NCI-H2081 (cell line): ENCODE results near the gene NSRP1.
"Not testable (repeated sequence)": the region's sequence is repeated elsewhere in the genome, so short reads cannot be mapped to it uniquely, and the experiment has no call there.

Experiments
- DNase-seq, 2 experiments: peaks; one replicate each; lab custom pipeline; 2025; lab: John Stamatoyannopoulos, UW

The NSRP1 gene, protein sequence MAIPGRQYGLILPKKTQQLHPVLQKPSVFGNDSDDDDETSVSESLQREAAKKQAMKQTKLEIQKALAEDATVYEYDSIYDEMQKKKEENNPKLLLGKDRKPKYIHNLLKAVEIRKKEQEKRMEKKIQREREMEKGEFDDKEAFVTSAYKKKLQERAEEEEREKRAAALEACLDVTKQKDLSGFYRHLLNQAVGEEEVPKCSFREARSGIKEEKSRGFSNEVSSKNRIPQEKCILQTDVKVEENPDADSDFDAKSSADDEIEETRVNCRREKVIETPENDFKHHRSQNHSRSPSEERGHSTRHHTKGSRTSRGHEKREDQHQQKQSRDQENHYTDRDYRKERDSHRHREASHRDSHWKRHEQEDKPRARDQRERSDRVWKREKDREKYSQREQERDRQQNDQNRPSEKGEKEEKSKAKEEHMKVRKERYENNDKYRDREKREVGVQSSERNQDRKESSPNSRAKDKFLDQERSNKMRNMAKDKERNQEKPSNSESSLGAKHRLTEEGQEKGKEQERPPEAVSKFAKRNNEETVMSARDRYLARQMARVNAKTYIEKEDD

DNA sequence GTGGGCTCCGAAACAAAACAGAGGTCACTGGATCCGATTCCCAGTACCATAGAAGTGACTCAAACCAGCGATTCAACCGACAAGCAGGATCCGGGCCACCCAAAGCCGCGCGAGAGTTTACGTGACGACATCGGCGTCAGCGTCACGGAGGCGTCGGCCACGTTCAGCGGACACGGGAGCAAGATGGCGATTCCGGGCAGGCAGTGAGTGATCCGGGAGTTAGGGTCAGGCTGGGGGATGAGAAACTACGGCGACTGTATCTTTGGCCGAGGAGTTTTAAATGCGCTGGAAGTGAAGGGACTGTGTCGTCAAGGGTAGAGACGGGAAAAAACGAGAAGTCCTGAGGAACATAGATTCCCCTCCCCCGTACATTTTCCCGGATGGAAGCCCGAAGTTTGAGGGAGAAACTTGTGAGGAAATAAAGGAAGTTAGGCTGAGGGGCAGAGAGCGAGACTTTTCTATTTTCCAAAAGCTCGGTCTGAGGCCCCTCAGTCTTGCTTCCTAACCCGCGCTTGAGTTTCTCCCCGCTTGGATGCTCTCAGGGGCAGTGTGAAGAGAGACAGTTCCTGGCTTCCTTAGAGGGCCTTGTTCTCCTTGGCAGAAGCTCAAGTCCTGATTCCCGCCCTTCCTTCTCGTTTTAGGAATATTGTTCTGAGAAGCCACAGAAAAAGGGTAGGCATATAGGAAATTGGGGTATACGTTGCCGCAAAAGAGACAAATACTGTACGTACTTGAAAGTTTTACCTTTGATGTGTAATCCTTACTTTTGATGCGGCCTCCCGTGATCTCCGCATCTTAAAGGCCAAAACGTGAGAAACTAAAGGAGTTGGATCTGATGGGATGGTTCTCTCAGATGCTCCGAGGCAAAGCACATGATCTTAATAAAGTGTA, at the start of gene NSRP1:
Gene NSRP1 (plus strand): TSS at position 156 of the 891 bp plus-strand sequence. CDS start 28 bp downstream, at position 184.
- DNase-seq, result peak; percentile 83 to 91

DNA sequence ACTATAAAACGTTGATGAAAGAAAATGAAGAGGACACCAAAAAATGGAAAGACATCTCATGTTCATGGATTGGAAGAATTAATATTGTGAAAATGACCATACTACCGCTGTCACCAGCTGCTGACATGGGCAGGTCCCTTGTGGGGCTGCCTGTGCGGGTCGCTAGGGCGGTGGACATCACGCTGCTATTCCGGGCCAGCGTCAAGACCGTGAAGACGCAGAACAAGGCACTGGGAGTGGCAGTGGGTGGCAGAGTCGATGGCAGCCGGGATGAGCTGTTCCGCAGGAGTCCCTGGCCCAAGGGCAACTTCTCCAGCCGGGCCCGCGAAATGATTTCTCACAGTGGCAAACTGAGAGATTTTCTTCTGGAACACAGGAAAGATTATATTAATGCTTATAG, 48.2 kb upstream of the NSRP1 start:
- no peak for DNase-seq

DNA sequence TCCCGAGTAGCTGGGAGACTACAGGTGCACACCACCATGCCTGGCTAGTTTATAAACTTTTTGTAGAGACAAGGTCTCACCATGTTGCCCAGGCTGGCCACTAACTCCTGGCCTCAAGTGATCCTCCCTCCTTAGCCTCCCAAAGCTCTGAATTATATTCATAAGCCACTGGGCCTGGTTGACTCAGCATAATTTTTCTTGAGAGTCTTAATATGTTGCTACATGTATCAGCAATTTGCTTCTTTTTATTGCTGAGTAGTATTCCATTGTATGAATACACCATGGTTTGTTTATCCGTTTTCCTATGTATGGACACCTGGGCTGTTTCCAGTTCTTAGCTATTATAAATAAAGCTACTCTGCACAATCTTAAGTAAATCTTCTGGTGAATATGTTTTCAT, 42.4 kb upstream of the NSRP1 start:
- no peak for DNase-seq

DNA sequence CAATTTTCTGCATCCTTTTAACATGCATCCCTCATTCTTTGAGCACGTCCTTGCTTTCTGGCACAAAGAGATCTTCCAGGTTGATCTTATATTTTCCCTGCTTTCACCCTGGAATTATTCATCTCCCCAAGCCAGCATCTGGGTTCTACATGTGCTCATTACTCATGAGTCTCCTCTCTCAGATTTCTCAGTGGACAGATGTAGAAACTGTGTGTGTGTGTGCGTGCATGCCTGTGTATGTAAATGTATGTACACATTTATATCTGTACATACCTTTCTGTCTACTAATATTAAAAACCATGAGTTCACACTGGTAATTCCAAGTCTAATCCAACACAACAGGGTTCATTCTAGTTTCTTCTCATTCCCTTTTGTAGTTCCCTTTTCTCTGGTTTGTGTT, 41.9 kb upstream of the NSRP1 start:
- no peak for DNase-seq

DNA sequence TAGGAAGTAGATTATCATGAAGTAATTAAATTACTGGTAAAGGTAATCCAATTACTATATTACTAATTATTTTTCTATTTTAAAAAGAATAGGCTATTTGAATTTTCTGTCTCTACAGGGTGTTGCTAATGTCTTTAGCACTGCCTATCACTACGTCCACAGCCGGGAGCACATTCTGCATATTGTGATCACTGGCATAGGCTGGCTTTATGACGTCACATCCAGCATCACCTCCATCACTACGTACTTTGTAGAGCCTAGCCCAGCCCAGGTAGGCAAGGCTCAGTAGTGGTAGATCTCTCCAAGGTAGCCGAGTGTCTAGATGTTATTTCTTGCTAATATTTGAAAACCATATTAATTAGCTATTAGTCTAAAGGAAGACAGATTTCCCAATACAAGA, 33.8 kb upstream of the NSRP1 start:
- no peak for DNase-seq

DNA sequence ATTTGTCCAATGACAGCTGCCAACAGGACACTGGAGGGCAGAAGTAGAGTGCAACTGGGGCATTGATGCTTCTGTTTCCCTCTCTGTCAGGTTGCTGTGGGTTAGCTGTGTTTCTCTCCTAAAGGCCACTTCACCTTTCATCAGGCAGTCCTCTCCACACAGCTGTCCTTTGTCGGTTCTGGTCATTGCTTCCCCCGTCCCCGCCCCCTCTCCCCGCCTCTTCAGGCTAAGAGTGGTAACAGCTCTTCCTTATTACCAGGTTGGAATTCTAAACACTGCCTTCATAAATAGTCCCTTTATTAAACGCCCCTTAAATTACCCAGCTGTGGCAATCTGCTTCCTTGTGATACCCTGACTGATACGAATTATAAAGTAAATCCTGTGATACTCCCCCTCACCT, 31.8 kb upstream of the NSRP1 start:
- no peak for DNase-seq

DNA sequence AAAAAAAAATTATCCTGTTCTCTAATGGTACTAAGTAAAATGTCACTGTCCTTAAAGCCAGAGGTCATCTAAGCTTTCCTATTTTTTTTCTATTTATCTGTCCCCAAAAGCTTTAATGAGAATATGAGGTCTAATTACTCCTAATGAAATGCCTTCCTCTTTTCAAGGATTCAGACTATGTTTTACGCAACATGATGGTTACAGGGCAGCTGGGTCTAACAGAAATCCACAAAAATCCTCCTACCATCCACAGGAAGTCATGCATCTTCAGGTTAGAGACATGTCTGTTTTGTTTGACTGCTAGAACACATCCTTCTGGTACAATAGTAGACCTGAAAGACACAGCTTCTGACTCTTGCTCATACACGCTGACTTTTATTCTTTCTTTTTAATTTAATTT, 29.7 kb upstream of the NSRP1 start:
- DNase-seq, result no peak

DNA sequence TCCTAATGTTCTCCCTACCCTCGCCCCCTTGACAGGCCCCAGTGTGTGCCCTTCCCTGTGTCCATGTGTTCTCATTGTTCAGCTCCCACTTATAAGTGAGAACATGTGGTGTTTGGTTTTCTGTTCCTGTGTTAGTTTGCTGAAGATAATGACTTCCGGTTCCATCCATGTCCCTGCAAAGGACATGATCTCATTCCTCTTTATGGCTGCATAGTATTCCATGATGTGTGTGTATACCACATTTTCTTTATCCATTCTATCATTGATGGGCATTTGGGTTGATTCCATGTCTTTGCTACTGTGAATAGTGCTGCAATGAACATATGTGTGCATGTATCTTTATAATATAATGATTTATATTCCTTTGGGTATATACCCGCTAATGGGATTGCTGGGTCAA, 29.2 kb upstream of the NSRP1 start:
- DNase-seq, result not testable (repeated sequence)

DNA sequence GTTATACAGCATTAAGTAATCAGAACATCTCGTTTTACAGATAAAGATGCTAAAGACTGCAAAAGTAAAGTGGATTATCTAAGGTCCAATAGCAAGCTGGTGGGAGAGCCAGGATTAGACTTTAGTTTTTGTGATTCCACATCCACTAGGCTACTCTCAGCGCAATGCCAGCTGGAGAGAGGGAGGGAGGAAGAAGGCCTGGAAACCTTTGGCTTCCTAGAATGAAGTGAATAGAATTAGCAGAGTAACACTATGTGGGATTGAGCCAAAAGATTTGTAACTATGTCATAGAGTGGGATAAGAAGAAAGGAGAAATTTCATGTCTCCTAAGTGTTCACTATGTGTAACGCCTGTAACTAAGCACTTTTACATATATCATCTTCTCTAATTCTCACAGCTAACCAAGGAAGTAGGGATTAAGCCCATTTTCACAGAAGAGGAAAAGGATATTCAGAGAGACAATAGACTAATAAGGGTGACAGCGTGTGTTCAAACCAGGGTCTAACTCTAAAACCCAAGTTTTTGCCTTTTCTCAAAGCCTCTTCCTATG, 25.4 kb upstream of the NSRP1 start:
- DNase-seq, result no peak

DNA sequence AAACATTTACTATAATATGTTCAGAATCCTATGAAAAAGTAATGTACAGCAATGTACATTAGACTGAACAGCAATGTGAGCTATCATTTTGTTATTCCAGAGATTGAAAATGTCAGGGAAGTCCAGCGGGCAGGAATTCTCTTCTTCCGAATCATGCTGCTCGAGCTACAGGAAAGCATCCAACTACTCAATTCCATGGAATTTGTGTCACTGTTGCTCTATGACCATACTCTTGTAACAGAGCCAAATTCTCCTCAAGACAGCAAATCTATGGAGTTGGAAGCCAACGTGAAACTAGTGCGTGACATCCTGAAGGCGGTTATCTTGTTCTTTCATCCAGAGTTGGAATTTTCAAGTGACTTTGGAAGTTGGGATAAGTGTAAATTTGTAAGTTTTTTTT, 24.8 kb upstream of the NSRP1 start:
- DNase-seq, result no peak

DNA sequence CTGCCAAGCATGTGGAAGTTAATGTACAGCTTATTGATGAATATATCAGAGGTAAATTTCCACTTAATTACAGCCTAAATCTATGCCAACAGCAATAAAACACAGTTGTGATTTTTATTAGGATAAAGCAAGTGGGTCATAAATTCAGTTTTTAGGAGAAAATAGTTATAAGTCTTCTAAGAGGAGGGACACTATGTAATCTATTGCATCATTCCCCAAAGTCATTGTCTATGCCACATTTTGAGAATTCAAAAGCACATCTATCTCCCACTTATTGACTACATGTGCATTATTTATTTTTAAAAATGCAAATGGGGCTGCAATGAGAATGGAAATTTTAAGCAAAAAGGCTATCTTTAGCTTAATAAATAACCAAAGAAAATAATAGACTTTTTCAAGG, 23.7 kb upstream of the NSRP1 start:
- DNase-seq, result no peak

DNA sequence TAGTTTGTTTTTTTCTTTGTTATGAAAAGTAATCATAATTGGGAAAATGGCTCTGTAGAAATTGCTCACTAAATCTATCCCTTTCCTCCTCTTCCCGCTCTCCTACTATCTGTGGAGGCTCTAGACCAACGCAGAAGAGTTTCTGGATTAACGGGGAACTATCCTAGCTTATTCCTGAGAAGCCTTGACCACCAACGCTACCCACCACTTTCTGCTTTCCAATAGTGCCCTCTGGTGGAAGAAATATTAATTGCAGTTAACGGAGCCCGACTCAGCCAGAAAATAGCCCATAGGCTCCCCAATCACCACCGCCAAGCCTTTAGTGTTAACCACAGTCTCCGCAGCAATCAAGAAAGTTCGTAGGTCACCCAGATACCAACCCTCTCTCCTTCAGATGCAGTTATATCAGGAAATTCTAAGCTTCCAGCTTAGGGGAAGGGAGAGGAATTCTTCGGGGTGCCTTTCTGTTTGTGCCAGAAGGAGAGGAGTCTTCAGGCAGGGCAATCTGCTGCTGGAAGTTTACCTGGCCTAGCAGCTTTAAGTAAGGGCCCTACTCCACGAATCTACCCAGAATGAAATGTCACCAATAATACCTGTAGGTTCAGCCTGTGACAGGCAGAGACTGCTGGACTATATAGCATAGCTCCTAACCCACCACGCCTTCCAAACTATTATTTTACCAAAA, 23.0 kb upstream of the NSRP1 start:
- peak; percentile 35 to 47 for DNase-seq

- DNase-seq, result peak in 1 of 2 experiments; percentile 26
Observed at GRCh38 chr17:30095507-30096244, 20.9 kb upstream of the NSRP1 start.

GRCh38 chr17:30101686-30102390, 14.8 kb upstream of the NSRP1 start:
- no peak for DNase-seq

GRCh38 chr17:30103921-30104320, 12.7 kb upstream of the NSRP1 start:
- no peak for DNase-seq

GRCh38 chr17:30104575-30105339, 11.9 kb upstream of the NSRP1 start:
- DNase-seq, result peak; percentile 77 to 85

DNA sequence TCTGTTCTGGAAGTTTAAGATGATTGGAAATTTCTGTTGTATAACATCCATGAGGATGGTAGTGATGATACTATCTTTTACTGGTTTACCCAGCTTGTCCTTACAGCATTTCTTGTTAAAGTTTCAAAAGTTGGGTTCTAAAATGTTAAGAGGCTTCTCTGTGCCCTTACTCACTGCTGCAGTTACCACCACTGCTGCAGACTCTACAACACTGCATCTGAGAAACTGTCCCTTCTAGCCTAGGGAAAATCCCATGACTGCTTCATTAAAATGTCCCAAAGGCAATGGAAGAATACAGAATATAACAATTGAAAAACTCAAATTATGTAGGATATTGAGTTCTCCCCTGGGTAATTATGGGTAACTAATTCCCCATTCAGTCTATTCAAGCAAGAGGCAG, 3.8 kb upstream of the NSRP1 start:
- no peak for DNase-seq

DNA sequence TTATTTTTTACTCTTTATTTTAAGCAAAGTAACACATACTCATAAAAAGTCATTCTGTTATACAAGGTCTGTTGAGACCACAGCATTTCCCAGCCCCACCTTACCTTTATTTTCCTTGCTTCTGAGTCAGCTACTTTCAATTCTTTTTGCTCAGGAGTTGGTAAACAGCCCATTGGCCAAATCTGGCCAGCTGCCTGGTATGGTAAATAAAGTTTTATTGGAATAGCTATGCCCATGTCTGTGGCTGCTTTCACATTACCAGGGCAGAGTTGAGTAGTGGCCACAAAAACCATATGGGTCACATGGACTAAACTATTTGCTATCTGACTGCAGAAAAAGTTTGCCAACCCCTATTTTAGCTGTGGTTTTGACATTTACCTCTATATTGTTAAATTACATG, 3.4 kb upstream of the NSRP1 start:
- peak; percentile 36 to 72 for DNase-seq

DNA sequence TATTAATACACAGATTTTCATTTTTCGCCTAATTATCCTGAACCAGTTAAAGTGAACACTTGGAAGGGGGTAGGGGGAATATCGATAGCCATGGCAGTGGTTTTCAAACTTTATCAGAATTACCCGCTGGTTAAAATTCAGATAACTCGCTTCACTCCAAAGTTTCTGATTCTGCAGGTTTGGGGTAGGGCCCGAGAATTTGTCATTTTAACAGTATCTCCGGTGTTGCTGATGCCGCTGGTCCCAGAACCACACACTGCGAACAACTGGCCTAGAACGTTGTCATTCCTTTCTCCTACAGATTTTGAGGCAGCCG, 313 bp upstream of the NSRP1 start:
- DNase-seq, result no peak

GRCh38 chr17:30117675-30118081, 1.1 kb downstream of the NSRP1 start:
- DNase-seq, result no peak
